ENCODE results near the gene GPR158. TPM values are rescaled to one million over a fixed set of nuclear protein-coding genes. Genes with fewer than 3 reads are reported as not detected.
A peak's percentile ranks its signal among the peaks of the same experiment; 100 is the strongest.

Gene GPR158
- total RNA-seq, 1 experiment from 2014 or later = 0.07 TPM

DNA sequence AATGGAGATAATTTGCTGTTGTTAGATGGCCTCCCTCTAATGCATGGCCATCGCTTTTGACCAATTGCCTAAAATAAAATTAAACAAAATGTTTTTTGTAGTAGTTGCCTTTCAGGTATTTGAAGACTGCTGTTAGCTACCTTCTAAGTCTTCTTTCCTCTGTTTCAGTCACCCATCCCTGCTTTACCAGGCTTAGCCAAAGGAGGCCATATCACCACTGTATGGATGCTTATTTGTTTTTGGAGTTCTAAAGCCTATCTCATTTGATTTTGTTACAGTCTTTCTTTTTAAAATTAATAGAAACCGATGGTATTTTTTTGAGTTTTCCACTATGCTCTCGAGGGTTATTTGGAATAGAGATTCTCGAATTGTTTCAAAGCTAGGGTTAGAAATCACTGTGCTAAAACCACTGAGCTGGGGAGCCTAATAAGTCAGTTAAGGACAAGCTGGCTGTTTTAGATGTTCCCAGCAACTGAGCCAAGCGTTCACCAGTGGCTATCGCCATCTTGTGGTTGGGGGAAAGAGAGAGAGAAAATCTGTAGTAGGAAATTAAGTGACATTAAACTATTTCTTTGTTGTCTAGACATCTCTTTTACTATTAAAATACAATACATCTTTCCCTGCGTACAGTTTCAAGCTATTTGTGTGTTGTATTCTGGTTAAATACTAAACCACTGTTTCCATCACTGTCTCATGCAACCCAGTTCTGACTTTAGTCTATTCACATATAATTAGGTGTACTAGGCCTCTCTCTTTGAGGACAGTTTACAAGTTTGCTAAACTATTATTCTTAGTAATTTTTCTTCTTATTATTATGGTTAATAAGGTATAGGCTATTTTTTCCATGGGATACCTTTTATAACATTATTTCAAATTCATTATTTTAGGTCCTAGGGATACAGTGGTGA is 52.2 kb downstream of the GPR158 start:
- peaks cover 7% of the 10 kb centered on the region for H3K27me3 Mint-ChIP-seq (ENCODE audit: insufficient read depth, unreplicated experiment)
- ChIA-PET CTCF (interaction anchor here (0.5 to 1.2 kb wide), 10 partner anchors 16 to 609 kb away, joined by 3 to 38 read pairs (median 3); partner anchors contain the start of genes ENKUR and THNSL1), POLR2A (no interaction called here)
- H3K4me1 Mint-ChIP-seq (ENCODE audit: low read depth, unreplicated experiment) = no peaks in the 10 kb centered on the region
- Histone ChIP-seq H3K27me3 (replicated peaks; ENCODE audit: control insufficient read depth, insufficient read depth, low read length) (no peaks in the 10 kb centered on the region), H3K4me1 (no peaks in the 10 kb centered on the region), H3K36me3 (ENCODE audit: control insufficient read depth, insufficient read depth, low read length) (no peaks in the 10 kb centered on the region), H3K9me3 (no peaks in the 10 kb centered on the region), H3K4me3 (ENCODE audit: low read depth, low read length) (no peak overlapping the region)
- H3K36me3 Mint-ChIP-seq (ENCODE audit: insufficient read depth, unreplicated experiment) = no peaks in the 10 kb centered on the region
- intact Hi-C loops (cut with micrococcal nuclease; ENCODE audit: unreplicated experiment) = loop anchor here (1.0 kb wide), 5 partner anchors 114 to 610 kb away; no protein-coding TSS in a partner anchor
- BruUV-seq (replicated peaks) = no TSS peak
- H3K4me3 Mint-ChIP-seq (ENCODE audit: unreplicated experiment) = no peak overlapping the region
- H3K9me3 Mint-ChIP-seq (ENCODE audit: unreplicated experiment) = no peaks in the 10 kb centered on the region
- DNase-seq = peak; percentile 57 to 71
- no peak overlapping the region for H3K27ac Mint-ChIP-seq (ENCODE audit: unreplicated experiment)
- TF ChIP-seq CTCF (IDR thresholded peaks at IDR 0.05; ENCODE audit: insufficient read depth in 1 of 2, low read depth in 1 of 2, low read length in 1 of 2, severe bottlenecking in 1 of 2, unreplicated experiment in 1 of 2) = peak; percentile 90 to 91

DNA sequence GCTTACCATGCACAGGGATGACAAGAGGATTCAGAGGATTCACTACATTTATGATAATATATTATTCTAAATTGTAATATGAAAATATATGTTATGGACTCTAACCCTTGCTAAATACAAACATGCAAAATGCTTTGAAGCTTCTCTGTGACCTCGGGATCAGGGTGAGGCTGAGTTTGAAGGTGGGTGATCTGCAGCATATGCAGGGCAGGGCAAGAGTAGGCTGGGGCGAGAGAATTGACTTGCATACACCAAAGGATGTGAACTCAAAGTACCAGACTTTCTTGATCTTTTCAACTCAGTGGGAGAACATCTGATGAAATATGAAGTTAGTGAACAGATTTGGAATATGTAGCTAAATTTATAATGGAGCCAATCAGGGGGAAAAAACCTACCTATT is 57.0 kb downstream of the GPR158 start:
- H3K27ac Mint-ChIP-seq (ENCODE audit: unreplicated experiment) = no peak overlapping the region
- H3K9me3 Mint-ChIP-seq (ENCODE audit: unreplicated experiment) = no peaks in the 10 kb centered on the region
- intact Hi-C loops (cut with micrococcal nuclease; ENCODE audit: unreplicated experiment) = no loop called here
- no peaks in the 10 kb centered on the region for H3K27me3 Mint-ChIP-seq (ENCODE audit: insufficient read depth, unreplicated experiment)
- CTCF ChIA-PET = no interaction called here
- H3K4me3 Mint-ChIP-seq (ENCODE audit: unreplicated experiment) = no peak overlapping the region
- no peaks in the 10 kb centered on the region for H3K36me3 Mint-ChIP-seq (ENCODE audit: insufficient read depth, unreplicated experiment)
- Histone ChIP-seq H3K9me3 (no peaks in the 10 kb centered on the region), H3K4me3 (ENCODE audit: low read depth, low read length) (no peak overlapping the region), H3K36me3 (ENCODE audit: control insufficient read depth, insufficient read depth, low read length) (no peaks in the 10 kb centered on the region), H3K27me3 (replicated peaks; ENCODE audit: control insufficient read depth, insufficient read depth, low read length) (no peaks in the 10 kb centered on the region), H3K4me1 (no peaks in the 10 kb centered on the region)
- no peak for TF ChIP-seq CTCF (IDR thresholded peaks at IDR 0.05; ENCODE audit: insufficient read depth in 1 of 2, low read depth in 1 of 2, low read length in 1 of 2, severe bottlenecking in 1 of 2, unreplicated experiment in 1 of 2)
- H3K4me1 Mint-ChIP-seq (ENCODE audit: low read depth, unreplicated experiment) = no peaks in the 10 kb centered on the region
- POLR2A ChIA-PET = no interaction called here
- no peak for DNase-seq
- BruUV-seq (replicated peaks) = no TSS peak

- no peaks in the 10 kb centered on the region for H3K4me1 Mint-ChIP-seq (ENCODE audit: low read depth, unreplicated experiment)
- POLR2A ChIA-PET = no interaction called here
- no TSS peak for BruUV-seq (replicated peaks)
- no peaks in the 10 kb centered on the region for H3K9me3 Mint-ChIP-seq (ENCODE audit: unreplicated experiment)
- TF ChIP-seq CTCF (IDR thresholded peaks at IDR 0.05; ENCODE audit: insufficient read depth in 1 of 2, low read depth in 1 of 2, low read length in 1 of 2, severe bottlenecking in 1 of 2, unreplicated experiment in 1 of 2) = no peak
- no peaks in the 10 kb centered on the region for H3K36me3 ChIP-seq (ENCODE audit: control insufficient read depth, insufficient read depth, low read length)
- CTCF ChIA-PET = no interaction called here
- H3K4me3 ChIP-seq (ENCODE audit: low read depth, low read length) = no peak overlapping the region
- H3K4me3 Mint-ChIP-seq (ENCODE audit: unreplicated experiment) = no peak overlapping the region
- no peak overlapping the region for H3K27ac Mint-ChIP-seq (ENCODE audit: unreplicated experiment)
- DNase-seq = no peak
- H3K36me3 Mint-ChIP-seq (ENCODE audit: insufficient read depth, unreplicated experiment) = no peaks in the 10 kb centered on the region
- H3K27me3 ChIP-seq (replicated peaks; ENCODE audit: control insufficient read depth, insufficient read depth, low read length) = no peaks in the 10 kb centered on the region
- no peaks in the 10 kb centered on the region for H3K9me3 ChIP-seq
- no peaks in the 10 kb centered on the region for H3K27me3 Mint-ChIP-seq (ENCODE audit: insufficient read depth, unreplicated experiment)
- H3K4me1 ChIP-seq = no peaks in the 10 kb centered on the region
- intact Hi-C loops (cut with micrococcal nuclease; ENCODE audit: unreplicated experiment) = no loop called here
Observed at GRCh38 chr10:25232204-25232603, 57.4 kb downstream of the GPR158 start.

Measured in Caco-2 (cell line).